ENCODE results near the gene PLK4. TPM values are rescaled to one million over a fixed set of nuclear protein-coding genes. Genes with fewer than 3 reads are reported as not detected.
"Not testable (repeated sequence)": the region's sequence is repeated elsewhere in the genome, so short reads cannot be mapped to it uniquely, and the experiment has no call there.

Gene PLK4
- total RNA-seq, 1 donor from 2014 or later = 28.3 TPM

GRCh38 chr4:127930175-127930574, 49.5 kb downstream of the PLK4 start:
- H3K36me3 Mint-ChIP-seq = peaks cover 11% of the 10 kb centered on the region
- no peak overlapping the region for H3K27ac Mint-ChIP-seq
- no peak overlapping the region for H3K4me3 Mint-ChIP-seq
- H3K27me3 Mint-ChIP-seq = no peaks in the 10 kb centered on the region
- DNase-seq (ENCODE audit: extremely low spot score, unreplicated experiment) = no peak
- H3K9me3 Mint-ChIP-seq = no peaks in the 10 kb centered on the region
- no peak for TF ChIP-seq CTCF (conservative IDR thresholded peaks at IDR 0.05)
- H3K4me1 Mint-ChIP-seq (ENCODE audit: unreplicated experiment) = no peaks in the 10 kb centered on the region

GRCh38 chr4:127931836-127932235, 51.1 kb downstream of the PLK4 start:
- not testable (repeated sequence) for H3K4me3 Mint-ChIP-seq; H3K27me3 Mint-ChIP-seq; H3K27ac Mint-ChIP-seq; H3K36me3 Mint-ChIP-seq; H3K9me3 Mint-ChIP-seq; H3K4me1 Mint-ChIP-seq (ENCODE audit: unreplicated experiment); DNase-seq (ENCODE audit: extremely low spot score, unreplicated experiment)

- no peak for DNase-seq (ENCODE audit: extremely low spot score, unreplicated experiment)
Observed at GRCh38 chr4:127936974-127937373, 56.3 kb downstream of the PLK4 start.

More at GRCh38 chr4:127936974-127937373, 56.3 kb downstream of the PLK4 start:
- H3K9me3 Mint-ChIP-seq = no peaks in the 10 kb centered on the region
- TF ChIP-seq CTCF (conservative IDR thresholded peaks at IDR 0.05) = no peak
- no peak overlapping the region for H3K27ac Mint-ChIP-seq
- no peak overlapping the region for H3K4me3 Mint-ChIP-seq
- H3K4me1 Mint-ChIP-seq (ENCODE audit: unreplicated experiment) = no peaks in the 10 kb centered on the region
- peaks cover 9% of the 10 kb centered on the region for H3K36me3 Mint-ChIP-seq
- no peaks in the 10 kb centered on the region for H3K27me3 Mint-ChIP-seq

Other genes with a start within 250 kb of the PLK4 start
- gene INTU, start 247.9 kb upstream of the PLK4 start, total RNA-seq (ENCODE audit: low replicate concordance) = 11.8 and 20.7 TPM in 2 replicates
- not detected in 2 replicates for gene SLC25A31, start 150.5 kb upstream of the PLK4 start, total RNA-seq (ENCODE audit: low replicate concordance)
- 9.7 and 17.2 TPM in 2 replicates for gene HSPA4L, start 98.6 kb upstream of the PLK4 start, total RNA-seq (ENCODE audit: low replicate concordance)
- gene MFSD8, start 84.3 kb downstream of the PLK4 start, total RNA-seq (ENCODE audit: low replicate concordance) = 18.4 and 23.7 TPM in 2 replicates
- gene ABHD18, start 84.5 kb downstream of the PLK4 start, total RNA-seq (ENCODE audit: low replicate concordance) = 10.9 and 13.1 TPM in 2 replicates
- 15.4 and 16.1 TPM in 2 replicates for gene LARP1B, start 180.4 kb downstream of the PLK4 start, total RNA-seq (ENCODE audit: low replicate concordance)

Measured in type B pancreatic cell (in vitro differentiated cells).